Measurements from ENCODE around the gene CES3. TPM values are rescaled to one million over a fixed set of nuclear protein-coding genes. Genes with fewer than 3 reads are reported as not detected.

Gene CES3

DNA sequence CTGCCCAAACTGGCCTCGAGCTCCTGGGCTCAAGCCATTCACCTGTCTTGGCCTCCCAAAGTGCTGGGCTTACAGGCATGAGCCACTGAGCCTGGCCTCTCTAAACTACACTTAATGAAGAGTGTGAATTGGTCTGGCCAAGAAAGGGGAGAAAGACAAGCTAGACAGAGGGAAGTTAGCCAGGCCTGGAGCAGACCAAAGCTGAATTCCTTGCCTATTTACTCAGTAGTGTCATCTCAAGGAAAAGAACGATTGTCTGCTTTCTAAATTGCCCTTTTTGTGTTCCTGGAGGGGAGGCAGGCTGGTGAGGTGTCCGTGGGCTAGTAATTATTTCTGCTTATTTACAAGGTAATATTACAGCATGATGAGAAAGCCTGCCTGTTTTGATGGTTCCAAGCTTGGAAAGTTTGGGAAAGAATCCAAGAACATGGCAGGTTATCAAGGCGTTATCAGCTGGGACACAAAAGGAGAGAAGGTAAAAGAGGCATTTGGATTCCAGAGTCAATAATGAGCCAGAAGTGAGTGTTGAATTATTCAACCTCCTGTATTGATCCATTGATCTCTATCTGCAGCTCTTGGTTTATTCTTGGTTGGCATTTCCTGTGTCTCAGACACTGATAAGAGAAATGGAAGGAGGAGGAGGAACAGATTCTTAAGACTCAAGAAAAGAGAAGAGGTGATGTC is 61.6 kb downstream of the CES3 start:
- Histone ChIP-seq H2BK5ac (ENCODE audit: low read depth, low read length, poor library complexity, severe bottlenecking) (no peak overlapping the region), H4K91ac (ENCODE audit: low read length) (no peak overlapping the region), H3K4me1 (ENCODE audit: control insufficient read depth, insufficient read depth, low read depth, low read length) (no peaks in the 10 kb centered on the region), H3K36me3 (ENCODE audit: control insufficient read depth in 1 of 2, insufficient read depth in 2 of 2, low read depth in 1 of 2, low read length in 2 of 2) (no peaks in the 10 kb centered on the region), H3K18ac (ENCODE audit: low read depth in 1 of 2, low read length in 2 of 2) (no peak overlapping the region), H3K27ac (ENCODE audit: low read length, poor library complexity, severe bottlenecking) (no peak overlapping the region), H3K14ac (ENCODE audit: low read length in 2 of 2) (no peak overlapping the region), H3K9me3 (ENCODE audit: control insufficient read depth, low read length) (no peaks in the 10 kb centered on the region), H4K8ac (ENCODE audit: low read length) (no peak overlapping the region), H3K27me3 (ENCODE audit: control insufficient read depth in 1 of 2, insufficient read depth in 1 of 2, low read length in 2 of 2) (no peaks in the 10 kb centered on the region), H2AK5ac (ENCODE audit: low read length, severe bottlenecking) (no peak overlapping the region), H3K23ac (ENCODE audit: low read length in 2 of 2) (no peak overlapping the region), H3K4me2 (ENCODE audit: low read length, poor library complexity, severe bottlenecking) (no peak overlapping the region), H2AFZ (ENCODE audit: low read depth, low read length) (no peak overlapping the region), H2BK12ac (ENCODE audit: low read length in 2 of 2) (no peak overlapping the region), H3K9ac (ENCODE audit: low read length) (no peak overlapping the region), H3K4ac (ENCODE audit: low read depth in 1 of 2, low read length in 2 of 2) (no peak overlapping the region), H2BK15ac (ENCODE audit: low read depth, poor library complexity, severe bottlenecking) (no peak overlapping the region), H3K79me1 (replicated peaks; ENCODE audit: low read length, poor library complexity, severe bottlenecking) (no peaks in the 10 kb centered on the region), H3K4me3 (ENCODE audit: insufficient read depth in 1 of 2, low read depth in 1 of 2, low read length in 2 of 2) (no peak overlapping the region), H2BK120ac (ENCODE audit: low read depth, low read length) (no peak overlapping the region)
- WGBS: 69% methylated on average over 4 of the region's 4 CpGs
- DNase-seq: no peak

DNA sequence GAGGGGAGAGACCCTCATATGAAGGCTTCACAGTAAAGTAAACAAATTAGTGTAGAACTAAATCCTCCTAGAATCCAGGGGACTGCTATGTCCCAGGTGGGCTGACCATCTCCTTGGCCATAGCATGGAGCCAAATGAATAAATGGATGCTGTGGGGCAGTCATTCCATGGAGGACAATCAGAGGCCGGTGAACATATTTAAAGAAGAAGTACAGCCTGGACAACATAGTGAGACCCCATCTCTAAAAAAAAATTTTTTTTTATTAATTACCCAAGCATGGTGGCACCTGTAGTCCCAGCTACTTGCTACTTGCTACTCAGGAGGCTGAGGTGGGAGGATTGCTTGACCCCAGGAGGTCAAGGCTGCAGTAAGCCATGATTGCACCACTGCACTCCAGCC is 62.6 kb downstream of the CES3 start:
- peaks cover 2% of the 10 kb centered on the region for H3K79me1 ChIP-seq (replicated peaks; ENCODE audit: low read length, poor library complexity, severe bottlenecking)
- no peak overlapping the region for H3K18ac ChIP-seq (ENCODE audit: low read depth in 1 of 2, low read length in 2 of 2)
- 100% methylated on average over 1 of the region's 1 CpG for WGBS
- H4K91ac ChIP-seq (ENCODE audit: low read length): no peak overlapping the region
- H3K9ac ChIP-seq (ENCODE audit: low read length): no peak overlapping the region
- H3K23ac ChIP-seq (ENCODE audit: low read length in 2 of 2): no peak overlapping the region
- no peak overlapping the region for H3K14ac ChIP-seq (ENCODE audit: low read length in 2 of 2)
- no peak overlapping the region for H2BK120ac ChIP-seq (ENCODE audit: low read depth, low read length)
- no peak for DNase-seq
- no peaks in the 10 kb centered on the region for H3K36me3 ChIP-seq (ENCODE audit: control insufficient read depth in 1 of 2, insufficient read depth in 2 of 2, low read depth in 1 of 2, low read length in 2 of 2)
- H3K27ac ChIP-seq (ENCODE audit: low read length, poor library complexity, severe bottlenecking): no peak overlapping the region
- peaks cover 2% of the 10 kb centered on the region for H3K4me1 ChIP-seq (ENCODE audit: control insufficient read depth, insufficient read depth, low read depth, low read length)
- no peak overlapping the region for H2BK12ac ChIP-seq (ENCODE audit: low read length in 2 of 2)
- no peak overlapping the region for H2AK5ac ChIP-seq (ENCODE audit: low read length, severe bottlenecking)
- no peak overlapping the region for H3K4ac ChIP-seq (ENCODE audit: low read depth in 1 of 2, low read length in 2 of 2)
- no peak overlapping the region for H2BK5ac ChIP-seq (ENCODE audit: low read depth, low read length, poor library complexity, severe bottlenecking)
- H3K27me3 ChIP-seq (ENCODE audit: control insufficient read depth in 1 of 2, insufficient read depth in 1 of 2, low read length in 2 of 2): no peaks in the 10 kb centered on the region
- no peak overlapping the region for H3K4me3 ChIP-seq (ENCODE audit: insufficient read depth in 1 of 2, low read depth in 1 of 2, low read length in 2 of 2)
- H3K9me3 ChIP-seq (ENCODE audit: control insufficient read depth, low read length): no peaks in the 10 kb centered on the region
- no peak overlapping the region for H2AFZ ChIP-seq (ENCODE audit: low read depth, low read length)
- no peak overlapping the region for H3K4me2 ChIP-seq (ENCODE audit: low read length, poor library complexity, severe bottlenecking)
- no peak overlapping the region for H4K8ac ChIP-seq (ENCODE audit: low read length)
- no peak overlapping the region for H2BK15ac ChIP-seq (ENCODE audit: low read depth, poor library complexity, severe bottlenecking)

Small RNA genes within 50 kb of the gene (small RNA-seq; reads per million reads assigned to genes)
- gene RN7SL543P (ENCODE audit: low read depth): not detected
